H1 (cell line): Measurements from ENCODE around the gene MYO5A. TPM values are rescaled to one million over a fixed set of nuclear protein-coding genes. Genes with fewer than 3 reads are reported as not detected.

Experiments
- CREB1 ChIP-seq: IDR thresholded peaks from 2 replicates; pipeline ENCODE4 v1.6.1; 2012; ENCODE audit warnings: inconsistent platforms
- GTF2F1 ChIP-seq: IDR thresholded peaks from 2 replicates; pipeline ENCODE4 v1.6.1; 2012; ENCODE audit warnings: low read depth, low read length, improper control_type of control experiment, borderline replicate concordance
- JUND ChIP-seq: IDR thresholded peaks from 2 replicates; pipeline ENCODE4 v1.6.1; 2011; ENCODE audit warnings: mild to moderate bottlenecking, improper control_type of control experiment, low read length
- KDM1A ChIP-seq: fragments of 200-600, 300-600 bp; sonication (generic); IDR thresholded peaks from 2 replicates; pipeline ENCODE4 v1.7.1; 2016; ENCODE audit warnings: mild to moderate bottlenecking, low read length, borderline replicate concordance
- RNF2 ChIP-seq: fragments of 200-900, 300-1000 bp; sonication (generic); IDR thresholded peaks from 2 replicates; pipeline ENCODE4 v1.7.1; 2016; ENCODE audit warnings: borderline replicate concordance, low read depth, mild to moderate bottlenecking, antibody characterized with exemption, low read length; ENCODE audit not compliant: poor library complexity, severe bottlenecking; ENCODE audit errors: missing control alignments
- YY1 ChIP-seq: IDR thresholded peaks from 2 replicates; pipeline ENCODE4 v1.6.1; 2011; ENCODE audit warnings: low read depth, mild to moderate bottlenecking, low read length
- polyA plus RNA-seq, 7 experiments: library from polyadenylated mRNA; depleted of rRNA in 3 of 7; stranded (reverse) in 5 of 7; unstranded in 2 of 7; fragments of >200 nt in 5 of 7; fragments of 200-250 nt in 2 of 7; gene quantifications; 1 replicate in 5 of 7; 2 replicates in 1 of 7; 4 replicates in 1 of 7; pipeline versions ENCODE4 v1.2.1 to v1.2.3, GENCODE V29; 2011 to 2013; ENCODE audit warnings: missing spikeins in 2 of 7, mixed read lengths in 2 of 7
- total RNA-seq: library from RNA; stranded (reverse); fragmentation: NEBNext Ultra II Directional; extraction: Animal tissue kit (Norgen Biotek cat#: 25700); gene quantifications from 2 replicates; pipeline ENCODE4 v1.2.1, GENCODE V29; 2021

MYO5A gene
- total and polyA plus RNA-seq, 2 of the 8 experiments (the other 6 are each of a cell fraction or from before 2014, with no cell fraction given): 11.4 to 24.7 TPM

- TF ChIP-seq RNF2 (no peak), KDM1A (no peak), YY1 (no peak), CREB1 (no peak), JUND (no peak), GTF2F1 (no peak)
- TF ChIP-seq, all 59 proteins: peak for 0
Observed at GRCh38 chr15:52559022-52559421, 30.3 kb upstream of the MYO5A start (continued).
